A673 (cell line): ENCODE data around the gene LPP.

ENCODE experiments used
- CTCF ChIP-seq: fragments of 300-800, 200-600 bp; sonication (generic); conservative IDR thresholded peaks from 2 replicates; pipeline ENCODE4 v1.5.1; 2017; ENCODE audit warnings: low read depth, mild to moderate bottlenecking, antibody characterized with exemption, low read length, moderate library complexity, mixed read lengths
- EZH2 ChIP-seq: fragments of 200-600 bp; sonication (generic); IDR thresholded peaks from 2 replicates; pipeline ENCODE4 v1.6.1; 2017; ENCODE audit warnings: borderline replicate concordance, low read depth, mild to moderate bottlenecking, mixed read lengths, antibody characterized with exemption, low read length; ENCODE audit not compliant: poor library complexity, severe bottlenecking

GRCh38 chr3:188534633-188535032, 380.7 kb downstream of the LPP start:
- TF ChIP-seq CTCF (no peak), EZH2 (no peak)
